Amniotic epithelial cell (primary cell): ENCODE measurements around the gene CAPN5.

Source experiments
- DNase-seq: peaks from one replicate; pipeline ENCODE4 v3.0.0-alpha.2; 2010; ENCODE audit warnings: low read depth

The CAPN5 gene

DNA sequence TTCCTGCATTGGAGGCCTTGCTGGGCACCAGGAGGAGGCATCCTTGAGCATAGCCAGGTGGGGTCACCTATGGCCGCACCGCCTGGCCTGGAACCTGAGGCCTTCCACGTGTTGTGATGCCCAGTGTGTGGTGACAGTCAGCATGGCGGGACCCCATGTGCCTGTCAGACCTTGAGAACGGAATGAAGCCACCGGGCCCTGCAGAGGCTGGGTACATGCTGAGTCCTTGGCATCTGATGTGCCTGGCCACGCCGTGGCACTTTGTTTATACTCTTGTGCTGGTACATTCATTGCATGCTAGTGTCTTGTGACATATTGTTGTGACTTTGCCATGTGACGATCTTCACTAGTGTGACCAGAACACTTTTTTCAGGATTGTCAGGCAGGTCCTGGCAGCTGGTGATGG, 52.8 kb downstream of the CAPN5 start:
- no peak for DNase-seq

- DNase-seq = no peak
Measured at GRCh38 chr11:77120571-77120970, 53.8 kb downstream of the CAPN5 start.

- DNase-seq = no peak
Measured at GRCh38 chr11:77121096-77121640, 54.4 kb downstream of the CAPN5 start.

DNA sequence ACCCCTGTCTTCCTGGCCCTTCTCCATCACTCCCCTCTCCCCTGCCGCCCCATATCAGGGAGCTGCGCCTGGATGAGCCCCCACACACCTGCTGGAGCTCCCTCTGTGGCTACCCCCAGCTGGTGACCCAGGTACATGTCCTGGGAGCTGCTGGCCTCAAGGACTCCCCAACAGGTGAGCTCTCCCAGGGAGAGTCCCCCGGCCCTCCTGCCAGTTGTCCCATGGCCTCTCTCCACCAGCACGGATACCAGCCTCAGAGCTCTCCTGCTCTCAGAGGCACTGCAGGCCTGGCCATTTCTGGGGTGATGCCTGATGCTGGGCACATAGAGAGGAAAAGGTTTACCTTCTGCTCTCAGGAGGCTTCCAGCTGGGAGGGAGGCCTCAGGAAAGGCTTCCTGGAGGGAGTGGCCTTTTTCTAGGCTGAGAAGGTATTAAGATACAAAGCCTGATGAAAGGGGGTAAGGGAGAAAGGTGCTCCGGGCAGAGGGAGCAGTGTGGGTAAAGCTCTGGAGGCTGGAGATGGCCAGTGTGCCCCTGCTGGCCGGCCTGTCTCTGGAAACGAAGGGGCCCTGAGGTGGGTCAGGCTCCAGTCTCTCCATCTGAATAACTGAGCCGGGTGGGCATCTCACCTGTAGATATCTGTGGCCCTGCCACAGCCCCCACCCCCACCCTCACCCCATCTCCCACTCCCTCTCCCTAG, 55.3 kb downstream of the CAPN5 start:
- no peak for DNase-seq

GRCh38 chr11:77122576-77123212, 55.9 kb downstream of the CAPN5 start:
- no peak for DNase-seq

GRCh38 chr11:77123591-77123990, 56.8 kb downstream of the CAPN5 start:
- no peak for DNase-seq

DNA sequence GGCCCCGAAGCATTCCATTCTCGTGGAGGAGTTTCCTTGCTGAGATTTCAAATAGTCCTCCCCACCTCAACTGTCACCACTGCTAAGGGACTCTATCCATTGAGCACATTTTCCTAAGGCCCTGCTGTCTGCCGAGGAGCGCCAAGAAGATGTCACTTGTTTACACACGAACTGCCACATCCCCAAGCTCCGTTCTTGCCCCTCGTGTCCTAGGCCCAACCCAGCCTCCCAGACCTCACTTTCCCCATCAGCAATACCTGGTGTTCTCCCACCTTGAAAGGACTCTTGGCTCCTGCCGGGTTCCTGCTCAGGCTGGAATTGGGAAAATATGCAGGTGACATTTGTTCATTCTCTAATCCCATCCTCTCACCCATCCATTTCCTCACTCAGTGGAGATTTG, 57.3 kb downstream of the CAPN5 start:
- no peak for DNase-seq

DNA sequence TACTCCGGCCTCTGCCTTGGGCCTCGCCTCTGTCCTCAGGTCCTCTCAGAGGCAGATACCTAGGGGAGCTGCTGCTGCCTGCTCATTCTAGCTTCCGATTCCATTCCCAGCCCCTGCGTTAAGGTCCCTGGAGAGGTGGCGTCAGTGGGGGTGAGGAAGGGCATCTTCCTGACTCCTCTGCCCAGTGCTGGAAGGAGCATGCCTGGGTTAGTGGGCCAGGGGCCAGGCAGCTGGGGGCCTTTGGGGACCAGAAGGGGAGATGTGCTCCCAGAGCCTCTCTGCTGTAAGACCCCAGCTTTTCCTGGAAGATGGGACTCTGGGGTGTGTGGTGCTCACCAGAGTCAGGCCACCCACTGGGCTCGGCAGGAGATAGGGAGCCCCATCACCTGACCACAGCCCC, 57.7 kb downstream of the CAPN5 start:
- no peak for DNase-seq

DNA sequence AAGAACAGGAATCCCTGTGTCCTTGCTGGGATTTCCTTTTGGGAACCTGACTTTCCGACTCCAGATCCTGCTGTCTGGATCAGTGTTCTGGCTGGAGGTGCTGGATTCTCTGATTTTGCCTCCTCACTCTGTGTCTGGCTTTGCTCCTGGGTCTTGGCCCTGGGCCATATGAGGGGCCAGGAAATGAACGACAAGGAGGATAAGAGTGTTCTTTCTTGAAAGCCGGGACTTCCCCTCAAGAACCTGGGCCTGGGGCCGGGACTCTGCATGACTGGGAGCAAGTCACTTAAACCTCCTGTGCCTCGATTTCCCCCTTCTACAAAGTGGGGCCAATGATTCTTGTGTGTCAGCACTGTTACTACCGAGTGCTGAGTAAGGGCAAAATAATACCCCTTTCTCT, 58.4 kb downstream of the CAPN5 start:
- DNase-seq = no peak

- DNase-seq = no peak
Measured at GRCh38 chr11:77125695-77126094, 58.9 kb downstream of the CAPN5 start.

DNA sequence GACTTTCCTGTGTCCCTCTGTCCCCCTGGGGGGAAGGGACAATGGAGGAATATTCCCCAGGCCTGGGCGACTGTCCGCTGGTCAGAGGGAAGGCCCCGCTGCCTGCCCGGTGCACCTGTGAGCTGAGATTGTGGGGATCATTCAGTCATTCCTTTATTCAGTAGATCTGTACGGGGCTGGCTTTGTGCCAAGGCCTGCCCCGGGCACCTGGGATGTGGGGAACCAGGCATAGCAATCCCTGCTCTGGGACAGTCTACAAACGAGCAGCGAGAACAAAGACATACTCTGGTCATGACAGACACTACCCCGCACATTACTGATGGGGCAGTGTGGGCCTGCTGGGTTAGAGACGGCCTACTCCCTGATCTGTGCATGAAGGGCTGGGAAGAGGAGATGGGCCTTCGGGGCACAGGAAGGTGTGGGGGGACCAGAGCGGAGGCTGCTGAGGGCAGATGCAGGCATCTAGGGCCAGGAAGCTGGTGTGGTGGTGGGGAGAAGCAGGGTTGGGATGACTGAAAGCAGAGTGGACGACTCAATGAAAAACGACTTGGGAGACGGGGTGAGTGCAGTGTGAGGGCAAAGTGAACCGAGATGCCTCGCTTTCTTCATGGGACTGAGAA, 59.5 kb downstream of the CAPN5 start:
- no peak for DNase-seq

DNA sequence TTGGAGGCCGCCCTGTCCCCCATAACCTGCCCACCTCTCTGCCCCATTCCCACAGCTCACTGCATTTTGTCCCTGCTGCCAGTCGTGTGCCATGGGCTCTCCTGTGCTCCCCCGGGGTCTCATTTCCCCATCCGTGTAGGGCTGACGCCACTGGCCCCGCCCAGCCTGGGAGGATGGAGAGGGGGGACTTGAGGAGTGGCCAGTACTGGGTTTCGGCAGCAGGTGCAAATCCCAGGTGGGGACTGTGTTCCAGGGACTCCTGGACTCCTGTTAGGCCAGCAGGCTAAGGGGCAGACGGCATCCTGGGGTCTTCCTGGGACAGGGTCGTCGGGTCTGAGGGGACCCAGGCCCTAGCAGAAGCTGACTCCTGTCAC, 60.1 kb downstream of the CAPN5 start:
- DNase-seq = no peak

DNA sequence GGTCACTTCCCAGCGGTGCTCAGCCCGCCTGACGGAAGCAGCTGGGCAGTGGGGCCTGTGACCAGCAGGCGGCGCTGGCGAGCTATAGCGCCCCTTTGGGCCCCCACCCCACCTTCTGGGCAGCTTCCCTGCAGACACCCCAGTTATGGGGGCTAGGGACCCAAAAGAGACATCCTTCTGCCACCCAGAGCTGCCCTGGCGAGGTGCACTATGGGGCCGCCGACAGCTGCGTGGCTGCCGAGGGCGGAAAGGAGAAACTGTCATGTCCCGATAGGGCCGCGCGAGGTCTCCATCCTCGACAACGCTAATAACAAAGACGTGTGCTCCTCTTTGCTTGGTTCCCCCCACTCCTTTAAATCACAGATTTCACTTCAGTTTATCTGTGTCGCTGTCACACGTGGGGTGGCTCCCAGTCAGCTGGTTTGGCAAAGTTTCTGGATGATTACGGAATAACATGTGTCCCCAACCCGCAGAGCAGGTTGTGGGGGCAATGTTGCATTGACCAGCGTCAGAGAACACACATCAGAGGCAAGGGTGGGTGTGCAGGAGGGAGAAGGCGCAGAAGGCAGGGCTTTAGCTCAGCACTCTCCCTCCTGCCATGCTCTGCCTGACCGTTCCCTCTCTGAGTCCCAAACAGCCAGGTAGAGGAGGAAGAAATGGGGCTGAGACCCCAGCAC, 60.6 kb downstream of the CAPN5 start:
- DNase-seq = no peak

- DNase-seq = peak; percentile 46
Measured at GRCh38 chr11:77127920-77128691, 61.3 kb downstream of the CAPN5 start, which contains the start of gene MYO7A. TSS of gene MYO7A (plus strand) at chr11:77128246. CDS start at chr11:77130635, 2,389 bp downstream.

DNA sequence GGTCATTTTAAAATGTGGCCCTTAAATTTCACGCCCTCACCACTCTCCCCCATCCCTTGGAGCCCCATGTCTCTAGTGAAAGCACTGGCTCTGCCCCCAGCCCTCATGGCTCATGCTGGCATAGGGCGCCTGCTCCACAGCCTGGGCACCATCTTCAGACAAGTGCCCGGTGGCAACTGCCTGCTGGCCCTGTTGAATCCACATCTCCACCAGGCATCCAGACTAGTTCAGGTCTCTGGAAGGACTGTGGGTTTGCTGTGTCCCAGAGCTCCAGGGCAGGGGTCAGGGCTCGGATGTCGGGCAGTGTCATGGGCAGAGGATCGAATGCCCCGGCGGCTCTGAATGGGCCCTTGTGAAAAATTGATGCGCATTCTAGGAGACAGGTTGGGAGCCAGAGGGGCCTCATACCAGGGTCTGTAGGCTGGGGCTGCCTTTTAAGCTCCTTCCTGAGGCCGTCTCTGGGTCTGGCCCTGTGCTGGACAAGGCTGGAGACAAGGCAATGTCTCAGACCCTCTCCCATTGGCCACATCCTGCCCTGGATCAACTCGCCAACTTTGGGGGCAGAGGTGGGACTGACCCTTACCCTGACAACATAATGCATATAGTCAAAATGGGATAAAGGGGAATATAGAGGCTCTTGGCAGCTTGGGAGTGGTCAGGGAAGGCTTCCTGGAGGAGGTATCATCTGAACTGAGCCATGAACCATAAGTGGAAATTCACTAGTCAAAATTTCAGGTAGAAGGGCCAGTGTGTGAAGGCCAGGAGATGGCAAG, 62.5 kb downstream of the CAPN5 start:
- no peak for DNase-seq

GRCh38 chr11:77129842-77130756, 63.3 kb downstream of the CAPN5 start:
- DNase-seq = no peak

- peak; percentile 39 for DNase-seq
Measured at GRCh38 chr11:77130763-77131513, 64.2 kb downstream of the CAPN5 start.

DNA sequence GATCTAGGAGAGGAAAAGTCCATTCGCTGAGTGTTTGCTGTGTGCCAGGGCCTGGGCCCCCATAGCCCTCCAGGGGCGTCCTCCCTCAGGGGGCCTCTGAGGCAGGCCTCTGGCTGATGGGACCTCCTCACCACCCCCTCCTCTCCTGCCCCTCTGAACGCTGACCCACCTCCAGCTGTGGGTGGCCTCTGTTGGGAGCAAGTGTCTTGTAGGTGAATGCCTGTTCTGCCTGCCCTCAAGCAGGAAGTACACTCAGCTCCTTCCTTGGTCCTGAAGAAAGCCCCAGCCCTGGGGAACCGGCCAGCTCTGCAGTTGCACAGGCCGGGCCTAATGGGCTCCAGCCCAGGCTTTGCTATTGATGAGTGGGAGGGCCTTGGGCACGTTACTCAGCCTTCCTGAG, 64.8 kb downstream of the CAPN5 start:
- no peak for DNase-seq

DNA sequence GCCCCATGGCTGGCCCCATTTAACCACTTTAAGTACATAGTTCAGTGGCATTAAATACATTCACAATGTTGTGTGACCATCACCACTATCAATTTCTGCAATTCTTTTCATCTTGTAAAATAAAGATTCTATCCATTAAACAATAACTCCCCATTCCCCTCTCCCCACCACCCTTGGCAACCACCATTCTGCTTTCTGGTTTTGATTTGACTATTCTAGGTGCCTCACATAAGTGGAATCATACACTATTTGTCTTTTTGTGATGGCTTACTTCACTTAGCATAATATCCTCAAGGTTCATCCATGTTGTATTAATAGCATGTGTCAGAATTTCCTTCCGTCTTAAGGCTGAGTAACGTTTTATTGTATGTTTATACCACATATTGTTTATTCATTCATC, 68.3 kb downstream of the CAPN5 start:
- DNase-seq = no peak
